ENCODE measurements around the gene CROCC.
"Not testable (repeated sequence)": the region's sequence is repeated elsewhere in the genome, so short reads cannot be mapped to it uniquely, and the experiment has no call there.

Gene CROCC

DNA sequence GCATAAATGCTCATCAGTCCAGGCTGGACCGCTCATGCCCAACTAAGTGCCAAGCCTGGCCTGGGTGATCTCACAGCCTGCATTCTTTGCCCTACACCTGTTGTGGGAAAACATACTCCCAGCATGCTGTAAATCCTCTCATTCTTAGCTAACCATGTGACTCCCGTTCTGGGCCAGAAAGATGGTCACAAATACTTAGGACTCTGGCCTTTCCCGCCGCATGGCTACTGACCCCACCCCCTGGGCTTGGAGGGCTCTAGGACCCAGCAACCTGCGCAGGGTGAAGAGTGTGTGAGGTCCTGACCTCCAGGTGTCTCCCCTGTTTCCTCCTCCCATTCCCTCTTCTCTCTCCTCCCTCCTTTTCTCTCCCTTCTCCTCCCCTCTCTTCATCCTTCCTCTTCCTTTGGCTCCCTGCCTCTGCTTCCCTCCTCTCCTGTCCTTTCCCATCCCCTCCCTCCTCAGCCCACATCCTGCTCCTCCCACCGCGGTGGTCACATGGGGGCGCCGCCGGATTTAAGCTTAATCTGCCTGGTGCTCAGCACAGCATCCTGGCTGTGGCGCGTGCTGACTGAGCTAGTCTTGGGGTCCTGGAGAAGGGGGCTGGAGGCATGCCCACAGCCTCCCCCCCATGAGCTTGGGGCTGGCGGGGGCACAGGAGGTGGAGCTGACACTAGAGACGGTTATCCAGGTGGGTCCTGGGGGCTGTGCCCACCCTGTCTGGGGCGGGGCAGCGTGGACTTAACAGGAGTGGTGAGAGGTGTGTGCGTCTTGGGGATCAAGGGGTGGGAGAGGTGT is at the start of gene CROCC:
TSS of gene CROCC (plus strand) at position 541 of the 795 bp plus-strand sequence. CDS start at position 629, 88 bp downstream.
- peak in 7 of 10 donors; percentile 42 to 91 (median 60) for DNase-seq
- intact Hi-C loops (cut with DNase I), result no loop called here

DNA sequence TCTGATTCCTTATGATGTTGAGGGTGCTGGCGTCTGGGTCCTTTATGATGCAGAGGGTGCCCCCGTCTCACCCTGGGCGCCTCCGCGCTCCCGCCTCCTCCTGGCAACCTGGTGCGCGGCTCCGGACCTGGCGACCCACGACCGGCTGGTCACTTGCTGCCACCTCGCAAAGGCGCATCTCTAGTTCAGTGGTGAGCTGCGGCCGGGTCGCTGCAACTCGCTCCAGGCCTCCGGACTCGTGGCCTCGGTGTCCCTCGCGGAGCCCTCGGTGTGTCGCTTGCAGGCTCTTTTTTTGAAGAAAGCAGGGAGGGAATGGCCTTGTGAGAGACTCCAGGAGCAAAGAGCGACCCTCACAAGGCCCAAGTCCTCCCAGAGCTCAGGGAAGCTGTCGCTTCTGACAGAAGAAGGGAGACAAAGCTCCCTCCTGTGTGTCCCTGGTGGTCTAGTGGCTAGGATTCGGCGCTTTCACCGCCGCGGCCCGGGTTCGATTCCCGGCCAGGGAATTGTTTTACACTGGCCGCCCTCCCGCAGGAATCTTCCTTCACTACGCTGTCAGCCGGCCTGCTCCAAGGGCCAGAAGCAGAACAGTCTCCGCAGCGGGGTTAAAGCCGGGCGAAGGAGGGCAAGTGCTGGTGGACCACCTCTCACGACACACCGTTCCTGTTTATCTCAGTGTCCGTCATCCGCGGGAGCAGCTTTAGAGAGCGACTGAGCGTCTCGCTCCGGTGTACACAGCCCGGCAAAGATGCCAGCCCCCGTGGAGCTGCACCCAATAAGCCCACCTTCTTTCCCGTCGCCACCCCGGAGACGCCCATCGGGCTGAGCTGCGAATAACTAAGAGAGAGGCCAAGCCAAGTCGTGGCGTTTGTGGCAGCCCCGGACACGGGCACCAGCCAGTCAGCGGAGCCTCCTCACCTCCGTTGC is 49.3 kb upstream of the CROCC start:
- intact Hi-C loops (cut with DNase I), result not testable (repeated sequence)
- peak; percentile 47 to 95 (median 69) for DNase-seq

- intact Hi-C loops (cut with DNase I), result not testable (repeated sequence)
- peak in 8 of 10 donors; percentile 50 to 93 (median 78) for DNase-seq
Observed at GRCh38 chr1:16873076-16873879, 48.5 kb upstream of the CROCC start.

- DNase-seq; intact Hi-C loops (cut with DNase I): not testable (repeated sequence)
Observed at GRCh38 chr1:16874968-16875765, 46.6 kb upstream of the CROCC start.

DNA sequence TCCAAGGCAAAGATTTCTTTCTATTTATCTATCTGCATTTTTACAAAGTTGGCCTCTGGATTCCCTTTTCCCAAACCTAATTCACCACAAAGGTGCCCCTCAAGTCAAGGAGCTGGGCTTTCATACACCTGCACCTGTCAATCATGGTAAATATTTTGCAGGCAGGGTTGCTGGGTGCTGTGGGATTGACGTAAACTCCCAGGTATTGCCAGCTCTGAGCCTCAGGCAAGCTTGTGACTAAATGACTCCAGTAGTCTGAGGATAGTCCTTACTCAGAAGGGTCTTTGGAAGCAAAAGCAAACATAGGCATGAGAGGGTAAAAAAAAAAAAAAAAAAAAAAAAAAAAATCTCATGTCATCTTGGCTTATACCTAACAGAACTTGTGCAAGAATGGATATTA is 40.0 kb upstream of the CROCC start:
- peak in 1 of 10 donors; percentile 24 for DNase-seq
- intact Hi-C loops (cut with DNase I), result not testable (repeated sequence)

- DNase-seq, result no peak
- intact Hi-C loops (cut with DNase I), result no loop called here
Observed at GRCh38 chr1:16882986-16883385, 38.7 kb upstream of the CROCC start.

- DNase-seq; intact Hi-C loops (cut with DNase I): not testable (repeated sequence)
Observed at GRCh38 chr1:16884487-16884886, 37.2 kb upstream of the CROCC start.

DNA sequence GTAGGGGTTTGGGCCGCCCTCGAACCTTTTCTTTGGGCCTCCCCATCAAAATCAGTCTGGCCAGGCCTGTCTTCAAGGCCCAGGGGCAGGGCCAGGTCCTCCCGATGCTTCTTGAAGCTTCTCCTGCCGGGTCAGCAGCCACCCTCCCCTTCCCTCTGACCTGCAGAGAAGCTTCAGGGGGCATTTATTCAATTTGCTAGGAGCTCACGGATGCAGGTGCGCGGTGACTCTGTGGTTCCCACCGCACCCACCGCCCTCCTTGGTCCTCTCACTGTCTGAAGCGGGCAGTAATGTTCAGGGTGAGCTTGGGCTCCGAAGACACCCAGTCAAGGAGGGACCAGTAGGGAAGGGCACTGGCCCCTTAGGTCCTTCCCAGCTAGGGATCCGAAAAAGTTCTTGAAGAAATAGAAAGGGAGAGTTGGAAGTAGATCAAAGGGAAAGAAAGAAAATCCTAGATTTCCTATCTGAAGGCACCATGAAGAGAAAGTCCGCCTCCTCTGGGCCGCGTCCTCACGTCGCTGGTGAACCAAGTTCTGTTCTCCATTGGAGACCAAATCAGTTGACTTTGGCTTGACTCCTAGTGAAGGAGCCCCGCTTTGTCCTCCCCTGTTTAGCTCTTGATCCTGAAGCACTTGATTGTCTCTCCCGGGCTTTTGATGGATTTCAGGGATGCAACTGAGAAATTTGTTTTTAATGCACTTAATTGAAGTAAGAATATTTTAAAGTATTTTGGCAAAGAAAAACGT is 34.7 kb upstream of the CROCC start:
- intact Hi-C loops (cut with DNase I), result no loop called here

DNA sequence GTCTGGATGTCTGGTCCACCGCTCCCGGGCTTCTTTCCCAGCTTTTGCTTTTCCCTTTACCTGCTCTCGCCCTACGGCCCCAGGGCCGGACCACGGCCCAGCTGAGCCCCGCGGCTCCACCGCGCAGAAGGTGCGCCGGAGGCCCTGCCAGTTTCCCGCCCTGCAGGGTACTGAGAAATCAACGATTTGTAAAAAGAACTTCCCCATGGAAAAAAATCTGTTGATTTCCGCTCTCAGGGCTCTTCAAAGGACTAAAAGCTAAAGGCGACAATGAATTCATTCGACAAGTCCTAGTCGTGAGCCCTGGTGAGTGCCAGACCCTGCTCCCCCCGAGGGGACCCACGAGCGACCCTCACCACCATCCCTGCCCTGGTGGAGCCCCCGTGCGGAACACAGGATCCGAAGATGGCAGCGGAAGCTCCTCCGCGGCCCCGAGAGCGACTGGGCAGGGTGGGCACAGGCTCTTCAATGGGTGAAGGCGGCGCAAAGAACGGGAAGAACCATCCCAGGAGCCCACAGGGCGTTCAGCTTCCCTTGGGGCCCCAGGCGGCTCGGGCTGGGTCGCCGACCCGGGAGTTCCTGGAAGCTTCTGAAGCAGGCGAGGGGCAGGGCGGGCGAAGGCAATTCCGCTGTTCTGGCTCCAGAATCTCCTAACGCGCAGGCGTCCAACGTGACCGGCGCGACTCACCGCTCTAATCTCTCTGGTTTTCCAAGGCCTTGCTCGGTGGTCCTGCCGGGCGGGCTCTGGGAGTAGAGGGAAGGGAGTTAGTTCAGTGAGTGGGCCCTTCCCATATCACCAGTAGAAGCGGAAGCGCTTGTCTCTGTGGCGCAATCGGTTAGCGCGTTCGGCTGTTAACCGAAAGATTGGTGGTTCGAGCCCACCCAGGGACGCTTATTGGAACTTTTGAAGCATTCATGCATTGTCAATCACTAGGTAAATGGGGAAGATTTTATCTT is 32.6 kb upstream of the CROCC start:
- DNase-seq, result peak; percentile 56 to 97 (median 82)

More for the DNA sequence above, 34.7 kb upstream of the CROCC start:
- DNase-seq, result peak in 2 of 10 donors; percentile 66 to 76

DNA sequence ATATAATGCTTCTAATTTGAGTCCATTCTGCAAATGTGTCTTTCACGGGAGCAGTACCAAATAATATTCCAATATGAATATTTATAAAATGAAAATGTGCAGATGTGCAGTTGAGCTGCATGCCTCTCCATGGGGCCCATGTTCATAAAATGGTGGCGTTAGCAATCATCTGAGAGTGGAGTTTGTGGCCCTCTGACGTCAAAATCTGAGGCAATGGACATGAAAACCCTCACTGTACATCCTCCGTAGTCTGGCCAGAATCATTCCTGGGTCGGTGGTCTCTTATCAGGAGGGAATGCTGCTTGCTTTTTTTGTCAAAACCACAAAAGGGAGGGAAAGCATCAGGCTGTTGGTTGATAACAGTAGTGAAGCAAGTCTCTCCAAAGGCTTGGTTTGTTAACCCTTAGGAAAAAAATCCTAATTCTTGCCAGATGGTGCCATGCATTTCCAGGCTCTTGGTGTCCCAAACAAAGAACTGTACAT is 31.2 kb upstream of the CROCC start:
- DNase-seq; intact Hi-C loops (cut with DNase I): not testable (repeated sequence)

More for the DNA sequence above, 32.6 kb upstream of the CROCC start:
- intact Hi-C loops (cut with DNase I), result no loop called here

DNA sequence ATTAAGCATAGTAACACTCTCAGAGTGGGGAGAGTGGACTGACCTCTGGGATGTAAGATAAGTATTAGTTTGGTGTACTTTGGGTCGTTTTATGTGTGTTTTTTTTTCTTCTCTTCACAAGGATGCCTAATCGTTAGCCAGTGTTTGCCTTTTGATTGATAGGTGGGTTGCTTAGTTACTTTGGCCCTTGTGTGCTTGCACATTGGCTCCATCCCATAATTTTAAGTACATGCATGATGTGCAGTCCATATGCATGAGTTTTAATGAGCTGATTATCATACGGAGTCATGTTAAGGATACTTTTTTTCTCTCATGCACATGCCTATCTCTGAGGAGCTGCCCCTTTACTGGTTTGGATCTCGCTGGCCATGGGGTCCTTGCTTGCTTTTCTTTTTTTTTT is 30.7 kb upstream of the CROCC start:
- DNase-seq; intact Hi-C loops (cut with DNase I): not testable (repeated sequence)

- intact Hi-C loops (cut with DNase I); DNase-seq: not testable (repeated sequence)
Observed at GRCh38 chr1:16892978-16893525, 28.7 kb upstream of the CROCC start.

DNA sequence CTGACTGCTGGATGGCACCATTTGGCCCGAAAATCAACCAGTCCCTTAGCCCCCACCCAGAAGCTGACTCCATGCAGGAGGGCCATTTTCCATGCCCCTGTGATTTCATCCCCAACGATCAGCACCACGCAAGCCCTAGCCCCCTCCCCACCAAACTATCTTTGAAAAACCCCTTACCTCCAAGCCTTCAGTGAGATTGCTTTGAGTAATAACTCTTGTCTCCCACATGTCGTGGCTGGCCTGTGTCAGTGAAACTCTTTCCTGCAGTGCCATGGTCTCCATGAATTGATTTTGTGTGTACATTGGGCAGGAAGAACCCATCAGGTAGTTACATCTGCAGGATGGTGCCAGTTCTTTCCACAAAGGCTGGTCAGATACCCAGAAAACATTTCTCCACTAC is 27.9 kb upstream of the CROCC start:
- intact Hi-C loops (cut with DNase I); DNase-seq: not testable (repeated sequence)

GRCh38 chr1:16894338-16894737 is 27.4 kb upstream of the CROCC start:
- intact Hi-C loops (cut with DNase I); DNase-seq: not testable (repeated sequence)

GRCh38 chr1:16895233-16895597 is 26.5 kb upstream of the CROCC start:
- intact Hi-C loops (cut with DNase I); DNase-seq: not testable (repeated sequence)

DNA sequence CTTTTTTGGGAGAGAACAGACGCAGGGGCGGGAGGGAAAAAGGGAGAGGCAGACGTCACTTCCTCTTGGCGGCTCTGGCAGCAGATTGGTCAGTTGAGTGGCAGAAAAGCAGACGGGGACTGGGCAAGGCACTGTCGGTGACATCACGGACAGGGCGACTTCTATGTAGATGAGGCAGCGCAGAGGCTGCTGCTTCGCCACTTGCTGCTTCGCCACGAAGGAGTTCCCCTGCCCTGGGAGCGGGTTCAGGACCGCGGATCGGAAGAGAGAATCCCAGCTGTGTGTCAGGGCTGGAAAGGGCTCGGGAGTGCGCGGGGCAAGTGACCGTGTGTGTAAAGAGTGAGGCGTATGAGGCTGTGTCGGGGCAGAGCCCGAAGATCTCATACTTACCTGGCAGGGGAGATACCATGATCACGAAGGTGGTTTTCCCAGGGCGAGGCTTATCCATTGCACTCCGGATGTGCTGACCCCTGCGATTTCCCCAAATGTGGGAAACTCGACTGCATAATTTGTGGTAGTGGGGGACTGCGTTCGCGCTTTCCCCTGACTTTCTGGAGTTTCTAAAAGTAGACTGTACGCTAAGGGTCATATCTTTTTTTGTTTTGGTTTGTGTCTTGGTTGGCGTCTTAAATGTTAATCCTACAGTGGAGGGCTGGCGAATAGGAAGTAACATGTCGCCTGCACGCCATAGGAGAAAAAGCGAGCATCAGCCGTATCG is 26.0 kb upstream of the CROCC start, which contains the start of gene RNU1-2:
TSS of gene RNU1-2 (plus strand) at position 383 of the 718 bp plus-strand sequence.
- intact Hi-C loops (cut with DNase I), result not testable (repeated sequence)
- peak in 9 of 10 donors; percentile 80 to 98 (median 87) for DNase-seq
